NCI-H1092 treated with DMSO at 0.1 percent for 48 hours (cell line): ENCODE data around the gene CCND3.
A peak's percentile ranks its signal among the peaks of the same experiment; 100 is the strongest.

Experiments
- DNase-seq: peaks from one replicate; lab custom pipeline; 2025; lab: John Stamatoyannopoulos, UW

Gene CCND3

DNA sequence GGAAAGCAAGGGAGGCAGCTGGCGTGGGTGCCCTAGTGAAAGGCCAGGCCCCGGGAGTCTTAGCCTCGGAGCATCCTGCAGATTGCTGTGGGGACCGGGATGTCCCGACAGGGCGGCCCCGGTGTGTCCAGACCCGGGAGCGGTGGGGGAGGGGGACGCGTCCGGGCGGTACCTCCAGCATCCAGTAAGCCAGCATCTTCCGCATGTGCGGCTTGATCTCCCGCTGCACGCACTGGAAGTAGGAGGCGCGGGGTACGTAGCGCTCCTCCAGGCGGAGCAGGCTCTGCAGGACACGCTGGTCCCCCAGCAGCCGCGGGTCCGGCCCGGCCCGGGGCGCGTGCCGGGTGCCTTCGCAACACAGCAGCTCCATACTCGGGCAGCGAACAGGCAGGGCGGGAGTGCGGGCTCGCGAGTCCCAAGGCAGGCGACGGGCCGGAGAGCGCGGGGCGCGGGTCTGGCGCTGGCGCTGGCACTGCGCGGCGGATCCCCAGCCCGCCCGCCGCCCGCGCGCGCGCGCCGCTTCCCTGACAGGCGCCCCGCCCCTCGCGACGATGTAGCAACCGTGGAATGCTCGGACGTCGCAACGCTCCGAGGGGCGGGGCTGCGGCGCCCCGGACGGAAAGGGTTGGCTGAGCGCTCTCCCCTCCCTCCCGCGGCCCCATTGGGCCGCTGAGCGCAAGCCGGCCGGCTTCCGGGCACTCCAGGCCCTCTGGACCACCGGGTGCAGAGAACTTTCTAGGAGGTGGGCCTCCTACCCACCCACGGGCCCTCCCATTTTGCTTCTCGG, at the start of gene CCND3:
CCND3 (minus strand) TSS at position 529 of the 787 bp plus-strand sequence; CDS start at position 370, 159 bp downstream.
- DNase-seq, result peak; percentile 74

DNA sequence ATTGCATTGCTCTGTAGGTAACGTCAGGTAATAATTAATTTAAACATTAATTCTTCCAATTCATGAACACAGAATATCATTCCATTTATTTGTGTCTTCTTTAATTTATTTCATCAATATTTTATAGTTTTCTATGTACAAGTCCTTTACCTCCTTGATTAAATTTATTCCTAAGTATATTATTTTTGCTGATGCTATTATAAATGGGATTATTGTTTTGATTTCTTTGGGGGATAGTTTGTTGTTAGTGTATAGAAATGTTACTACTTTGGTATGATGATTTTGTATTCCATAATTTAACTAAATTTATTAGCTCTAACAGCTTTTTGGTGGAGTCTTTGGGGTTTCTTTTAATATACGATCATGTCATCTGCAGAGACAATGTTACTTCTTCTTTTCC, 44.7 kb upstream of the CCND3 start:
- no peak for DNase-seq

DNA sequence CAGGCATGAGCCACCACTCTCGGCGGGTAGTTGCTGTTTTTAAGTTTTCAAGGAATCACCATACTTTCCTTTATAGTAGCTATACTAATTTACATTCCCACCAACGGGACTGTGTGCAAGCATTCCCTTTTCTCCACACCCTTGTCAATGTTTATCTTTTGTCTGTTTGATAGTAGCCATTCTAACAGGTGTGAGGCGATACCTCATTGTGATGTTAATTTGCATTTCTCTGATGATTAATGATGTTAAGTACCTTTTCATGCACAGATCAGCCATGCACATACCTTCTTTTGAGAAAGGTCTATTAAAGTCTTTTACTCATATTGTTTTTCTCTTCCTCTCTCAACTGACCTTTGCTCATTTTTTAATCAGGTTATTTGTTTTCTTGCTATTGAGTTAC, 43.0 kb upstream of the CCND3 start:
- no peak for DNase-seq

DNA sequence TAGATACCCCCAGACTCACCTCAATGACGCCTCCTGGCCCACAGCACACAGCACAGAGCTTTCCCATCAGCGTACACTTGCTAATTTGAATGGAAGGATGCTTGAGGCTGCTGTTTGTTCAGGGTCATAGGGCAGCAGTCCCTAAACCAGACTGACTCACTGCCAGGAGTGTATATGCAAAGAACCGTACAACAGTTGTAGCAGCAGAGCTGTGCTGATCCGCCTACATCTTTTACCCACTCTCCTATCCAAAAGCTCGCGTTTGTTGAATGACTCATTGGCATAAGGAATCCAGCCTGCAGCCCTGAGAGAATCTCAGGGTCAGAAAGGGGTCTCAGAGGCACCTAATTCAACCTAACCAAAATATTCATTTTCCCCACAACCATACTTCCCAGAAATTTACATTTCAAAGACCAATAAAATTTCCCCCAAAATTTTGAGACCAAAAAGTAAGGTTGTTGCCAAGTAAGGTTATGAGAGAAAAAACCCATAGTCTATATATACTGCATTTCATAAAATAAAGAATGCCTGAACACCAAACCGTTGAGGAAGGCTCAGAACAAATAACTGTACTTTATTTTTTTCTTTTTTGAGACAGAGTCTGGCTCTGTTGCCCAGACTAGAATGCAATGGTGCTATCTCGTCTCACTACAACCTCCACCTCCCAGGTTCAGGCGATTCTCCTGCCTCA, 35.3 kb upstream of the CCND3 start:
- no peak for DNase-seq

DNA sequence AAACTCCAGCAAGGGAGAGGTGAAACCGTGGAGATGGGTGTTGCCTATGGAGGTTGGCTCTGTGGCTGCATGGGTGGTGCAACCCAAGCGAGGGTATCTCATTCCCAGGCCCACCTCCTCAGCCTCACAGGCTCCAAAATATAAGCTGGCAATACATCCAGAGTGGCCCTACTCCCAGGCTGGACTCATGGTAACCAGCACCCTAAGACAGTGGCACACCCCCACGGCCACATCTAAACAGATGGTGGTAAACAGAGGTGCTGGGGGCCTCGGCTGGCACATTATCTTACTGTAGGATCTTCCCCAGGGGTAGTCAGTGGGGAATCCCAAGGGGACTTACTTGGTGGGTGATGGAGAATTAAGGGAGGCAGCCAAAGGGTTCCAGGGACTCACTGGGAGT, 33.7 kb upstream of the CCND3 start:
- no peak for DNase-seq

DNA sequence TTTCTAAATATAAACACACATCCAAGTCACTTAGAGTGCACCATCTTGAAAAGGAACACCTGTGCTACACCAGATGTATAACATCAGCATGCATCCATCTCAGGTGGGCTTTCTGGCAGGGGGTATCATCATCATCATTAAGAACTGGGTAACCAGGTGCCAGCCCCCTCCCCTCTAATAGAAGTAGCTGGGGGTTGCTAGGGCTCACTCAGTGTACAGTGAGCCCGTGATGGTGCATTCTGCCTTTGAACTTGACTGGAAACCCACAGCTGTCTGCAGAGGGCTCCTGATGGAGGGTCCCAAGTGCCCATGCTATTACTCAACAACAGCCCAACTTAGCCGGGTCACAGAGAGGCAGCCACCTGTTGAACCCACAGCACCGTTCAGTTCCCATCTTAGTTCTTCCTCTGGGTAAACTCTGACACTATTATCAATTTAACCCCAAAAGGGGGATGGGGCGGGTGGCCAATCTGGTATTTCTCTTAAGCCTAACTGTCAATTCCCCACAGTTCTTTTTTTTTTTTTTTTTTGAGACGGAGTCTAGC, 32.7 kb upstream of the CCND3 start:
- DNase-seq, result no peak

DNA sequence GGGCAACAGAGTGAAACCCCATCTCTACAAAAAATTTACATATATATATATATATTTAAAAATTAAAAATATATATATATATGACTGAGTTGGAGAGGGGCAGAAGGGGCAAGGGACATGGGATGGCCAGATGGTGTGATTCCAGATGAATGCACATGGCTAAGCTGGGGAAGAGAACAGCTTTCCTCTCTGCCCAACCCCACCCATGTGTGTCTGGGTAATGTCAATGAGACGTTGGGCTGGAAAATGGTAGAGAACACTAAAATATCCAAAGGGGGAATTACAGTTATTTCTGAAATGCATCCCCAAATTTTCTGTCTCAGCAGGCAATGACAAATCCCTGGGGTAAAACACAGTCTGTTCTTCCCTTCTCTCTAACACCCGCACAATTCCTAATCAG, 31.2 kb upstream of the CCND3 start:
- DNase-seq, result no peak

DNA sequence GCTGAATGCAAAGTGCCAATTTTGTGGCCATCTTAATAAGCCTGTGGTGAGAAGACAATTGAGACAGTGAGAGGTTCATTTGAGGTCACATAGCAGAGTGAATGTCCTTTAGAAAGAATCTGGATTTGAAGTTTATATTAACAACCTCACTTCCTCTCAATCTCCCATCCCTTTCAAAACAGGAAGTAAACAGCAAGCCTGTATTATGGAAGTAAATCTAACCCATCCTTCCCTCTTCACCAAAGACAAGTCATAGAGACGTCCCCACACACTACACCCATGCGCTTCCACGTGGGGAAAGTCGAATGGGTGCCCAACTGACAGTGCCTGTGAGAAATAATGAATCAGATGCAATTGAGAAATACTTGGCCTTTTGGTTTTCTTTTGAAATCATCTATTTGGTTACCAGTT, 28.8 kb upstream of the CCND3 start:
- DNase-seq, result no peak

DNA sequence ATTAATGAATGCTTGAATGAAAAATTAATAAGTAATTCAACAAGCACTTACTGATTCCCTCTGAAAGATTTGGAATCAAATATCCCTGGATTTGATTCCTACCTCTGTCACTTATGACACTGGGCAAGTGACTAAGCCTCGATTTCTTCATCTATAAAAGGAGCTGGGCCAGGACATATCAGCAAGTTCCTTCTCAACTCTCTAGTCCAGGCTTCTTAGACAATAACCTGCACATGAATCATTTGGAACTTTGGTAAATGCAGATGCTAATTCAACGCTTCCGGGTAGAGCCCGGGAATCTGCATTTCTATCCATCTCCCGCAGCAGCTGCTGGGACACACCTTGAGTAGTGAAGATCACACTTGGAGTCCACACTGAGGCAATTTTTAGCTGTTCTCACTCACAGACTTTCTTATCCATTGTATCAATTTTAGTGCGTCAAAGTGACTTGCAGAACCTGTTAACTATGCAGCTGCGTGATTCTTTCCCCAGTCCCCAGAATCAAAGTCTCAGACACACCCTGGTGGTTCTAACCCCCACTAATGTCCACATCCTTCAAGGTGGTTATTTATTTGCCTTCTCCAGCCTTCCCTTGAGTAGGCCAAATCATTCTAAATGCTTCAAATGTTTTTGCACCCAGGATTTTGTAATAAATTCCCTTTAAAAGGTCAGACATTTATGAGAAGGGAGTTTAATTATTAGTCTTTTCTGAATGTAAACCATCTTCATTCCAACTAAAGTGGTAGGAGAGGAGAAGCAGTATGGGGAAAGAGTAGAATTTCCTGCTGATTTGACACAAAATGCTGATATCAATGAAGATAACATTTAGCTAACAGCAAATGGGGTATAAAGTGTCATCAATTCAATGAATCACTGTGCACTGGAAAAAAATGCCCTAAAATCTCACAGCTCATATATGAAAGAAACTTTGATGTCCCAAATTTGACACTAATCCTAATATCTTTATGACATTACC, 26.0 kb upstream of the CCND3 start:
- no peak for DNase-seq

DNA sequence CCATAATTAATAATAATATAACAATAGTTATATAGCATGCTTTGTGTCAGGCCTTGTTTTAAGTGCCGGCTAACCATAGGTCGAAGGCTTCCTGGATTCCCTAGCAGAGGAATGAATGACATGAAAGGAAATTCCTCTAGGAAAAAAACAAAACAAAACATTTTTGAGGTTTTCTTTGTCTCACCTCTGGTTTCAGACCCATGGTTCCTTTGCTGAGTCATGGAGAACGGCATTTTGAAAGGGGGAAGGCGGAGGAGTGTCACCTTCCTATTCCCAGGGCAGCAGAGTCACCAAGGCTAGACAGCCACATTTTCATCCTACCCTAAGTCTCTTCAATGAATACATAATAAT, 25.3 kb upstream of the CCND3 start:
- DNase-seq, result no peak

DNA sequence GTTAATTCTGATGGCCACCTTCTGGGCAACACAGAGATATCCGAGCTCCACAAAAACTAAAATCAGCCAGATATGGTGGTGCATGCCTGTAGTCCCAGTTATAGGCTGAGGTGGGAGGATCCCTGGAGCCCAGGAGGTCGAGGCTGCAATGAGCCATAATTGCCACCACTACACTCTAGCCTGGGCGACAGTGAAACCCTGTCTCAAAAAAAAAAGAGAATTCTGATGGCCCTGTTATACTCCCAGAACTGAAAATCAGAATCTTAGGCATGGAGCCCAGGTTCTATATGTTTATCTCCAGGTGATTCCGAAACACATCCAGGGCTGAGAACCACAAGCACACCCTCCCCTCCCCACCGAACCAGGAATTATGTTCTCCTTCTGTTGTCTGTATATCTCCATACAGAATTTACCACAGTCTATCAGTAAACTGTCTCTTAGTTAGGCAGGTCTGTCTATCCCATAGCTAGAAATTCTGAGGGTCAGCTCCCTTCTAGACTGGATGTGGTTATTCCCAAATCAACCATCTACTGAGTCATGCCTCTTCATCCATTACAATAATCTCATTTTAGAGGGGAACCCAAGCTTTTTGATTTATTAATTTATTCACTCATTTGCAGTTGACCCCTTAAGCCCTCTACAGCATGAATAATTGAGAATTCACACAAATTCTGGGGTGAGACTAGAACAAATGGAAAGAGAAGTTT, 24.8 kb upstream of the CCND3 start:
- no peak for DNase-seq

DNA sequence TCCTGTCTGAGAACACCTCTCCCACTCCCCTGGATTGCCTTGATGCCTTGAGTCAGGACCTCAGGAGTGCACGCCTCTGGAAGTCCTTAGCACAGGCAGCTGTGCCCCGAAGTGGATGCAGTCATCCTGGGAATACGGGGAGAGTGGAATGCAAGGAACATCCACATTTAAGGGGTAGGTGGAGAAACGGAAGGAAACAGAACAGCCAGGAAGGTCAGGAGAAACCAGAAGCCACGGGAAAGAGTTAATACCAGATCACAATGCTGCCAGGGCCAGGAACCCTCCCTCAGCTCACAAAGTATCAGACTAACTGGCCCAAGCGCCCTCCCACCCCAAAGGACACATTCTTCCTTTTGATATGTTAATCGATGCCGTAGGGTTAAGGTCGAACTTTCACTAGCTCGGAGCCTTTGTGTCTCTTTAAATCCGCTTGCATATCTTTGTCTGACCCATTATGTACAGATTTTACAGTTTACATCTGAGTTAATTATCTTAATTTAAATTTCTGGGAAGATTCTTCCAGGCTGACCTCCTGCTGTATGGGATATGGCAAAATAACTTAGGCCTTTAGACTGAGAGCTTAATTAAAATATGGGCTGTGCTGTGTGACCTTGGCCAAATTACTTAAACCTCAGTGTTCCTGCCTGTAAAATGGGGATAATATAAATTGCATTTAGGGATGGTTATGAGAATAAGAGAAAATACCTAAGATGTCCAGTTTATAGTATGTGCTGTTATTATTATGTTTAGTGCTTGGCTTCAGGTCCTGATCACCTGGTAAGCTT, 24.0 kb upstream of the CCND3 start:
- DNase-seq, result no peak

DNA sequence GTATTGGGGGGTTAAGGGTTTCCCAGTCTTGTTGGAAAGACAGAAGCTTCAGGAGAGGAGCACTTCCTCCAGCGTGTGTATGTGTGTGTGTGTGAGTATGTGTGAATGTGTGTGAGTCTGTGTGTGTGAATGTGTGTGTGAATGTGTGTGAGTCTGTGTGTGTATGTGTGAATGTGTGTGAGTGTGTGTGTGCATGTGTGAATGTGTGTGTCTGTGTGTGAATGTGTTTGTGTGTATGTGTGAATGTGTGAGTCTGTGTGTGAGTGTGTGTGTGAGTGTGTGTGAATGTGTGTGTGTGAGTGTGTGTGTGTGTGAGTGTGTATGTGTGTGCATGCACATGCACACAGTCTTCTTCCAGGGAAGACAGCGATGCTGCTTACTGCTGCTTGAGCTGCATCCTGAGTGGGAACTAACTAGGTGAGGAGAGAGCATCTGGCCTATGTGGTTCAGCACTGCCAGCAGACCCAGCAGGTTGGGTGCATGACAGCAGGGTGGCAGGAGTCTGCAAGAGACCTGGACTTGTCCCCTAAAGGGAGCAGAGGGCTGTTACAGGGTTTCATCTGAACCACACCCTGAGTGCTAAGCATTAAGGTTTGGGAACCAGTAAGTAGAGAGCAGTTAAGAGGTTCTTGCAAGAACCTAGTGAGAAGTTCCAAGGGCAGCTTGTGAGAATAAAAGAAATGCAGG, 22.7 kb upstream of the CCND3 start:
- DNase-seq, result no peak

DNA sequence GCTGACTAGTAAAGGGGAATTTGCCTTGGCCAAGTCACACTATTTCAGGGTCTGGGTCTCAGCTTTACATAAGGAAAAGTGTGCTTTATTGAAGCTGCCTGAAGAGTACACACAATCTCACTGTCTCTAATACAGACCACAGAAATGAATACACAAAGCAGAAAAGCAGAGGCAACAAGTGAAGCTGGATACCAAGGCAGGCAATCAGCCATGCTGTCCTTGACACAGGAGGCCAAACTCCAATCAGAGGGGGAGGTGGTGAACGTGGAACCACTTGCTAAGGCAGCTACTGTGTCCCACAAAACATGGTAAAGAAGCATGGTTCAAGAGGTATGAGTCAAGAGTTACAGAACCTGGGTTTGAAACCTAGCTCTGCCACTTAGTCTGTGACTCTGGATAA, 21.8 kb upstream of the CCND3 start:
- DNase-seq, result no peak

DNA sequence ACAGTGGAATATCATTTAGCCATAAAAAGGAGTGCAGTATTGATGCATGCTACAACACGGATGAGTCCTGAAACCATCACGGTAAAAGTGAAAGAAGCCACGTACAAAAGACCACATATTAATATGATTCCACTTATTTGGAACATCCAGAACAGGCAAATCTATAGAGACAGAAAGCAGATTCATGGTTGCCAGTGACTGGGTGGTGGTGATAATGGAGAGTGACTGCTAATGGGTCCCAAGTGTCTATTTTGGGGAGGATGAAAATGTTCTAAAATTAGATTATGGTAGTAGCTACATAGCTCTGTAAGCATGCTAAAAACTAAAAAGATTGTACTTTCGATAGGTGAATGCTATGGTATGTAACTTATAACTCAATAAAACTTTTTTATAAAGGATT, 18.4 kb upstream of the CCND3 start:
- no peak for DNase-seq

DNA sequence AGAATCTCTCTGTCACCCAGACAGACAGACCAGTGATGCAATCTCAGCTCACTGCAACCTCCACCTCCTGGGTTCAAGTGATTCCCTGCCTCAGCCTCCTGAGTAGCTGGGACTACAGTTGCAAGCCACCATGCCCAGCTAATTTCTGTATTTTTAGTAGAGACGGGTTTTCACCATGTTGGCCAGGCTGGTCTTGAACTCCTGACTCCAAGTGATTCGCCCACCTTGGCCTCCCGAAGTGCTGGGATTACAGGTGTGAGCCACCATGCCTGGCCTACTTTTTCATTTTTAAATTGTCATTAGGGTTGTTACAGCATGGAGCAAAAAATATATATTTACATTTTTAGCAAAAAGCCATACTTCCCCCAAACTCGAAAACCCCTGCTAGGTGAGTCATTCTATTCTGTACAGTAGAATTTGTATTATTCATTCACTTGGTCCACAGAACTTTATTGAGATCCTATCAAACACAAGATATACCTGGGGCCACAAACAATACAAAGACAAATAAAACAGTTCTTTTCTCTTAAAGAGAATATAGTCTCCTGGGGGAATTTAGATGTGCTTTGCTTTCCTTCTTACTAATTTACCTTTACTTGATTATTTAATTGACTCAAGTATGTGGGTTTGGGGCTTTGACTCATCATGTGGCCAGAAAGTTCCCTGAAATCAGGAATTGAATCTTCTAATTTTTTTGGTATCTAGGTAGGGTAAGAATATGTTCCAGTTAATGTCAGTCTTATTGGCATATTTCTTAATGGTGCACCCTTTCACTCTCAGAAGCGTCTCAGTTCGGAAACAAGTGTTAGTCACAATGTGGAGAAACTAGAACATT, 16.6 kb upstream of the CCND3 start:
- no peak for DNase-seq

DNA sequence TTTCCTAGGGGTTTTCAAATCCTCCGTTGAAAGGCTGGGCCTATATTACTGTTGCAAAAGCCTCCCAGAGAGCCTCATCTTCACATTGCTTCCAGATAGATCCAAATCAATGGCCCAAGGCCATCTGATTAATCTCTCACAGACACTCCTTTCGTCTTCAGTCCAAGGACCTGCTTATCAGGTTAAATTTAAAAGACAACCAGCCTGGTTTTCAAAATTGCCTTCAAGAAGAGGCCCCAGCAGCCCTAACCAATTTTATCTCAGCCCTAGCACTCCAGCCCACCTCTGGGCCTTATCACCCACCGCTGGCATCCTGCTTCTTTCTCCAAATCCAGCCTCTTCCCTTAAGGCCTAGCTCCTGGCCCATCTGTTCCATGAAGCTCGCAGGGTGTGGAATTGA, 15.5 kb upstream of the CCND3 start:
- DNase-seq, result no peak

DNA sequence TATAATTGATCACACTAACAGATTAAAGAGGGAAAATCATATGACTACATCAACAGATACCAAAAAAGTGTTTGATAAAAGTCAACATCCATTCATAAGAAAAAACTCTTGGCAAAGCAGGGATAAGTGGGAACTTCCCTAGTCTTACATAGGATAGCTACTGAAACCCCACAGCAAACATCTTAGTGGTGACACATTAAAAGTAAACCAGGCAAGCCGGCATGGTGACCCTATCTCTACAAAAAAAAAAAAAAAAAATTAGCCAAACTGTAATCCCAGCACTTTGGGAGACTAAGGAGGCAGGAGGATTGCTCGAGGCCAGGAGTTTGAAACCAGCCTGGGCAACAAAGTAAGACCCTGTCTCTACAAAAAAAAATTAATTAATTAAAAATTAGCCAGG, 13.8 kb upstream of the CCND3 start:
- DNase-seq, result no peak

DNA sequence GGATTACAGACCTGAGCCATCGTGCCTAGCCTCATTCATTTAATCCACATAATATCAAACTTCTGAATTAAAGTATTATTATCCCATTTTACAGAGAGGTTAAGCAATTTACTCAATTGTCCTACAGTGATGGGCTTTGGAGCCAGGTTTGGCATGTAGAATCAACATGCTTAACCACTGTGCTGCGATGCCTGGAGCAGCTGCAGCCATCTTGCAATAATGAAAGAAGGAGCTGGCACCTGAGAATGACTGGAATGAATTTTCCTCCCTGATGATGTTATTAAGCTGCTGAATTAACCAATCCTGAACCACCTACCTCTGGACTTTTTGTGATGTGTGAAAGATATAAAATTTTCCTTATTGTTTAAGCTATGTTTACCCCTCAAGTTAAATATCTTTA, 13.1 kb upstream of the CCND3 start:
- DNase-seq, result no peak
